GM12878 (cell line): ENCODE results near the gene CCDC82. TPM values are rescaled to one million over a fixed set of nuclear protein-coding genes. Genes with fewer than 3 reads are reported as not detected.

Source experiments
- ATAC-seq: fragments of 200-7000 bp; cut with Tn5 transposase; 3 replicates; pipeline ENCODE4 v1.9.1; 2020; ENCODE audit warnings: mild to moderate bottlenecking, moderate library complexity
- BruUV-seq: library from RNA; stranded (reverse); fragments of 400-500 nt; replicated peaks from 2 replicates; lab custom pipeline; 2021; lab: Mats Ljungman, UMichigan
- CTCF ChIA-PET: fragments of 300-600 bp; sonication (Branson Sonifier 250); formaldehyde crosslinking; extraction: SDS; loops from one replicate; lab custom pipeline; 2021; ENCODE audit warnings: inconsistent platforms; lab: Yijun Ruan, JAX
- POLR2A ChIA-PET: fragments of 350-600 bp; formaldehyde crosslinking; extraction: SDS; loops from one replicate; lab custom pipeline; 2021; ENCODE audit warnings: inconsistent platforms; lab: Charles Lee
- RAD21 ChIA-PET: fragments of 300-600 bp; sonication (Branson Sonifier 250); formaldehyde crosslinking; loops from one replicate; lab custom pipeline; 2023; ENCODE audit warnings: antibody characterized with exemption; ENCODE audit not compliant: unreplicated experiment; lab: Charles Lee
- SMC1A ChIA-PET: fragments of 300-600 bp; sonication (Branson Sonifier 250); formaldehyde crosslinking; loops from one replicate; lab custom pipeline; 2023; ENCODE audit not compliant: unreplicated experiment, uncharacterized antibody; lab: Charles Lee
- DNase-seq: peaks from one replicate; pipeline ENCODE4 v3.0.0-alpha.2; 2011; ENCODE audit warnings: low read depth, low spot score
- FAIRE-seq: peaks from 3 replicates; lab custom pipeline; 2011; peaks lifted over from hg19 to GRCh38; lab: Jason Lieb, UNC
- H2AFZ ChIP-seq: 2 replicates; pipeline ENCODE4 v1.6.0; 2011; ENCODE audit warnings: low read depth, low read length, control low read depth; ENCODE audit not compliant: control insufficient read depth
- H3K27ac ChIP-seq: 2 replicates; pipeline ENCODE4 v1.5.1; 2011; ENCODE audit warnings: control low read depth; ENCODE audit not compliant: control insufficient read depth, insufficient read depth
- H3K27me3 ChIP-seq, 2 experiments: replicated peaks in 1 of 2; 2 replicates each; pipeline versions ENCODE4 v1.6.0 to v1.6.1; 2011; ENCODE audit warnings: low read length in 1 of 2; ENCODE audit not compliant: control insufficient read depth in 2 of 2, insufficient read depth in 2 of 2
- H3K36me3 ChIP-seq, 2 experiments: 2 replicates each; pipeline ENCODE4 v1.5.1; 2011; ENCODE audit warnings: low read length in 1 of 2; ENCODE audit not compliant: control insufficient read depth in 2 of 2, insufficient read depth in 2 of 2
- H3K4me1 ChIP-seq: 2 replicates; pipeline ENCODE4 v1.6.1; 2011; ENCODE audit warnings: mild to moderate bottlenecking, low read length, moderate library complexity, mixed read lengths; ENCODE audit not compliant: control insufficient read depth, insufficient read depth
- H3K4me2 ChIP-seq: 2 replicates; pipeline ENCODE4 v1.6.0; 2011; ENCODE audit warnings: control low read depth; ENCODE audit not compliant: control insufficient read depth, insufficient read depth
- H3K4me3 ChIP-seq: fragments of 200-600 bp; sonication (generic); 2 replicates; pipeline ENCODE4 v1.5.1; 2016
- H3K79me2 ChIP-seq: 2 replicates; pipeline ENCODE4 v1.6.0; 2011; ENCODE audit warnings: low read length; ENCODE audit not compliant: control insufficient read depth, insufficient read depth
- H3K9ac ChIP-seq: 2 replicates; pipeline ENCODE4 v1.8.0; 2011; ENCODE audit warnings: low read length, control low read depth, mixed read lengths; ENCODE audit not compliant: control insufficient read depth, insufficient read depth
- H3K9me3 ChIP-seq: replicated peaks from 3 replicates; pipeline ENCODE4 v1.5.1; 2011; ENCODE audit warnings: mild to moderate bottlenecking, low read length; ENCODE audit not compliant: control insufficient read depth, insufficient read depth
- H4K20me1 ChIP-seq: 2 replicates; pipeline ENCODE4 v1.6.0; 2011; ENCODE audit not compliant: control insufficient read depth, insufficient read depth
- FOS ChIP-seq: IDR thresholded peaks from 3 replicates; pipeline ENCODE4 v1.6.1; 2011; ENCODE audit warnings: borderline replicate concordance; ENCODE audit not compliant: insufficient read length; ENCODE audit errors: extremely low read depth
- HCFC1 ChIP-seq: fragments of 150-350 bp; IDR thresholded peaks from 2 replicates; pipeline ENCODE4 v1.6.1; 2014; ENCODE audit warnings: low read length
- IKZF2 ChIP-seq, 2 experiments: fragments of 450-650 bp; IDR thresholded peaks; 2 replicates each; pipeline ENCODE4 v1.6.1; 2017; ENCODE audit warnings: mild to moderate bottlenecking in 2 of 2, moderate library complexity in 2 of 2
- SPI1 ChIP-seq: IDR thresholded peaks from 2 replicates; pipeline ENCODE4 v1.6.1; 2011; ENCODE audit warnings: low read depth, mild to moderate bottlenecking, low read length, moderate library complexity, borderline replicate concordance; ENCODE audit not compliant: insufficient read depth
- SREBF1 ChIP-seq: IDR thresholded peaks from 2 replicates; pipeline ENCODE4 v1.6.1; 2012; ENCODE audit warnings: mild to moderate bottlenecking, low read length
- SREBF2 ChIP-seq: IDR thresholded peaks from 2 replicates; pipeline ENCODE4 v1.6.1; 2012; ENCODE audit warnings: mild to moderate bottlenecking, low read length
- ZBTB40 ChIP-seq: fragments of 450-650 bp; IDR thresholded peaks from 2 replicates; pipeline ENCODE4 v1.6.1; 2016; ENCODE audit warnings: mild to moderate bottlenecking, moderate library complexity, borderline replicate concordance
- WGBS: methylation state at CpG from one replicate; pipeline ENCODE4 v1.1.6; 2016; ENCODE audit warnings: low lambda C conversion rate; ENCODE audit not compliant: insufficient replicate concordance, insufficient coverage; ENCODE audit errors: missing lambda C conversion rate; 5-methylcytosine and 5-hydroxymethylcytosine counted together
- in situ Hi-C: fragments of 300-500 bp; cut with MboI; formaldehyde crosslinking; loops from 9 replicates; pipeline ENCODE4 v1.14.3; 2018; ENCODE audit warnings: mixed read lengths
- intact Hi-C: fragments of 100-400 bp; cut with micrococcal nuclease; formaldehyde crosslinking; loops from one replicate; pipeline ENCODE4 v1.14.2; 2022; ENCODE audit not compliant: unreplicated experiment
- polyA plus RNA-seq, 11 experiments: library from polyadenylated mRNA; depleted of rRNA in 4 of 11; unstranded in 6 of 11; stranded (reverse) in 5 of 11; fragments of >200 nt; fragmentation: Nextera tagmentation in 4 of 11; fragmentation: Illumina TruSeq in 1 of 11; extraction: Ambion mirVana in 4 of 11; extraction: Trizol in 1 of 11; gene quantifications; 1 replicate in 1 of 11; 2 replicates in 10 of 11; pipeline versions ENCODE4 v1.2.1 to v1.2.3, GENCODE V29; 2011 to 2016; ENCODE audit warnings: inconsistent platforms in 2 of 11, missing spikeins in 2 of 11, low read depth in 1 of 11
- total RNA-seq, 4 experiments: library from RNA; depleted of rRNA in 3 of 4; stranded (reverse); fragments of >200 nt in 3 of 4; fragmentation: Illumina TruSeq in 1 of 4; extraction: Trizol in 1 of 4; gene quantifications; 2 replicates each; pipeline versions ENCODE4 v1.2.1 to v1.2.3, GENCODE V29; 2013 to 2021
- TF ChIP-seq, protein P1 (sequence below): fragments of 450-650 bp; IDR thresholded peaks from 2 replicates; pipeline ENCODE4 v1.6.1; 2018; ENCODE audit warnings: borderline replicate concordance, mild to moderate bottlenecking; ENCODE audit not compliant: partially characterized antibody
- TF ChIP-seq, protein P2 (sequence below): fragments of 450-650 bp; IDR thresholded peaks from 2 replicates; pipeline ENCODE4 v1.6.1; 2017; ENCODE audit warnings: borderline replicate concordance

The CCDC82 gene
- total and polyA plus RNA-seq, 10 of the 15 experiments (the other 5 are each of a cell fraction or from before 2014, with no cell fraction given): 15.2 to 62.4 (median 28.8) TPM

DNA sequence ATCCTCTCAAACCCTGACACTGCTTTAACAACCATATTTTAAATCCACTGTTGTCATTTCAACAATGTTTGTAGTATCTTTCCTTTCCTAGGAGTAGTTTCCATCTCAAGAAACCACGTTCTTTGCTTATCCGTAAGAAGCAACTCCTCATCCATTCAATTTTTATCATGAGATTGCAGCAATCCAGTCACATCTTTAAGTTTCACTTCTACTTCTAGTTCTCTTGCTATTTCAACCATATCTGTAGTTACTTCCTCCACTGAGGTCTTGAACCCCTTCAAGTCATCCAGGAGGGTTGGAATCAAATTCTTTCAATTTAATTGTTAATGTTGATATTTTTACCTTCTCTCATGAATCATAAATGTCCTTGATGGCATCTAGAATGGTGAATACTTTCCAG is 22.4 kb downstream of the CCDC82 start (continued):
- TF ChIP-seq, protein P1, sequence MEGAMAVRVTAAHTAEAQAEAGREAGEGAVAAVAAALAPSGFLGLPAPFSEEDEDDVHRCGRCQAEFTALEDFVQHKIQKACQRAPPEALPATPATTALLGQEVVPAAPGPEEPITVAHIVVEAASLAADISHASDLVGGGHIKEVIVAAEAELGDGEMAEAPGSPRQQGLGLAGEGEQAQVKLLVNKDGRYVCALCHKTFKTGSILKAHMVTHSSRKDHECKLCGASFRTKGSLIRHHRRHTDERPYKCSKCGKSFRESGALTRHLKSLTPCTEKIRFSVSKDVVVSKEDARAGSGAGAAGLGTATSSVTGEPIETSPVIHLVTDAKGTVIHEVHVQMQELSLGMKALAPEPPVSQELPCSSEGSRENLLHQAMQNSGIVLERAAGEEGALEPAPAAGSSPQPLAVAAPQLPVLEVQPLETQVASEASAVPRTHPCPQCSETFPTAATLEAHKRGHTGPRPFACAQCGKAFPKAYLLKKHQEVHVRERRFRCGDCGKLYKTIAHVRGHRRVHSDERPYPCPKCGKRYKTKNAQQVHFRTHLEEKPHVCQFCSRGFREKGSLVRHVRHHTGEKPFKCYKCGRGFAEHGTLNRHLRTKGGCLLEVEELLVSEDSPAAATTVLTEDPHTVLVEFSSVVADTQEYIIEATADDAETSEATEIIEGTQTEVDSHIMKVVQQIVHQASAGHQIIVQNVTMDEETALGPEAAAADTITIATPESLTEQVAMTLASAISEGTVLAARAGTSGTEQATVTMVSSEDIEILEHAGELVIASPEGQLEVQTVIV: no peak
- no peak for TF ChIP-seq SREBF2
- TF ChIP-seq ZBTB40: no peak

GRCh38 chr11:96366024-96366423 is 23.7 kb downstream of the CCDC82 start:
- DNase-seq: no peak
- no peaks in the 10 kb centered on the region for H3K79me2 ChIP-seq
- H3K27me3 ChIP-seq: no peaks in the 10 kb centered on the region
- 88% methylated on average over 1 of the region's 1 CpG for WGBS
- no peak overlapping the region for H2AFZ ChIP-seq
- H3K4me2 ChIP-seq: no peak overlapping the region
- H3K4me1 ChIP-seq: no peaks in the 10 kb centered on the region
- no peak for FAIRE-seq
- intact Hi-C loops (no loop called here), in situ Hi-C loops (no loop called here)
- no peak overlapping the region for H3K4me3 ChIP-seq
- RAD21 ChIA-PET: no interaction called here
- no peak overlapping the region for H3K27ac ChIP-seq
- H3K9ac ChIP-seq: no peak overlapping the region
- H4K20me1 ChIP-seq: no peaks in the 10 kb centered on the region
- POLR2A ChIA-PET: interaction anchor here (1.0 kb wide), 1 partner anchor 24 kb away, joined by 3 read pairs; the partner anchor contains the start of genes CCDC82 and JRKL
- CTCF ChIA-PET: interaction anchor here (1.5 kb wide), 2 partner anchors 22 to 28 kb away, joined by 4 read pairs; no protein-coding TSS in a partner anchor
- SMC1A ChIA-PET: interaction anchor here (0.6 to 1.8 kb wide), 3 partner anchors 11 to 79 kb away, joined by 3 to 5 read pairs (median 3); no protein-coding TSS in a partner anchor
- peaks cover 0 to 4% of the 10 kb centered on the region in 2 experiments; a peak in 2 of 4 replicates for H3K36me3 ChIP-seq
- no peak for ATAC-seq
- peaks cover 7% of the 10 kb centered on the region; the same call in 2 of the 3 replicates for H3K9me3 ChIP-seq
- BruUV-seq: no TSS peak
- no peak for TF ChIP-seq FOS
- no peak for TF ChIP-seq ZBTB40
- TF ChIP-seq, protein P2, sequence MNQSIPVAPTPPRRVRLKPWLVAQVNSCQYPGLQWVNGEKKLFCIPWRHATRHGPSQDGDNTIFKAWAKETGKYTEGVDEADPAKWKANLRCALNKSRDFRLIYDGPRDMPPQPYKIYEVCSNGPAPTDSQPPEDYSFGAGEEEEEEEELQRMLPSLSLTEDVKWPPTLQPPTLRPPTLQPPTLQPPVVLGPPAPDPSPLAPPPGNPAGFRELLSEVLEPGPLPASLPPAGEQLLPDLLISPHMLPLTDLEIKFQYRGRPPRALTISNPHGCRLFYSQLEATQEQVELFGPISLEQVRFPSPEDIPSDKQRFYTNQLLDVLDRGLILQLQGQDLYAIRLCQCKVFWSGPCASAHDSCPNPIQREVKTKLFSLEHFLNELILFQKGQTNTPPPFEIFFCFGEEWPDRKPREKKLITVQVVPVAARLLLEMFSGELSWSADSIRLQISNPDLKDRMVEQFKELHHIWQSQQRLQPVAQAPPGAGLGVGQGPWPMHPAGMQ: no peak
- TF ChIP-seq HCFC1: no peak
- TF ChIP-seq SREBF1: no peak
- no peak for TF ChIP-seq SPI1
- TF ChIP-seq IKZF2 (IDR thresholded peaks at IDR 0.05): no peak
